Measurements from ENCODE around the gene ATOX1. TPM values are rescaled to one million over a fixed set of nuclear protein-coding genes. Genes with fewer than 3 reads are reported as not detected.

Gene ATOX1
- total and polyA plus RNA-seq, 2 donors (not counting 1 experiment from before 2014, with no cell fraction given): 37.3 to 43.6 TPM

GRCh38 chr5:151718153-151718552 lies 40.3 kb downstream of the ATOX1 start:
- no peaks in the 10 kb centered on the region for H3K9me3 ChIP-seq (ENCODE audit: control extremely low read depth in 1 of 3, control insufficient read depth in 2 of 3, insufficient read depth in 1 of 3, low read length in 2 of 3)
- CTCF ChIA-PET: interaction anchor here (4.4 kb wide), 1 partner anchor 22 kb away, joined by 29 read pairs; no protein-coding TSS in a partner anchor
- ATAC-seq (ENCODE audit: low read depth) (no peak), DNase-seq (no peak)
- H4K20me1 ChIP-seq (ENCODE audit: control insufficient read depth, insufficient read depth, low read length, poor library complexity, severe bottlenecking): no peaks in the 10 kb centered on the region
- H3K4me3 ChIP-seq (ENCODE audit: control extremely low read depth in 1 of 5, extremely low read depth in 1 of 5, insufficient read depth in 1 of 5, low read depth in 2 of 5, low read length in 4 of 5): no peak overlapping the region
- no peaks in the 10 kb centered on the region for H3K36me3 ChIP-seq (replicated peaks in 1 of 2; ENCODE audit: control extremely low read depth in 1 of 2, control insufficient read depth in 1 of 2, extremely low read depth in 1 of 2, insufficient read depth in 2 of 2, low read length in 1 of 2)
- POLR2A ChIA-PET: no interaction called here
- Mint-ChIP-seq H3K27me3 (peaks cover 3% of the 10 kb centered on the region), H3K4me1 (peaks cover 33% of the 10 kb centered on the region), H3K27ac (no peak overlapping the region), H3K4me3 (no peak overlapping the region), H3K9me3 (ENCODE audit: insufficient read depth) (no peaks in the 10 kb centered on the region)
- intact Hi-C loops (cut with micrococcal nuclease): no loop called here
- H3K4me1 ChIP-seq (ENCODE audit: control insufficient read depth in 2 of 2, insufficient read depth in 2 of 2, low read length in 2 of 2): peaks cover 27% of the 10 kb centered on the region in 2 donors
- no peak overlapping the region for H3K27ac ChIP-seq (ENCODE audit: low read length in 2 of 2)
- TF ChIP-seq EZH2 (IDR thresholded peaks at IDR 0.05; ENCODE audit: borderline replicate concordance, insufficient read depth, low read depth, low read length, poor library complexity, severe bottlenecking): no peak
- H3K79me2 ChIP-seq (ENCODE audit: control insufficient read depth, insufficient read depth, low read length): no peaks in the 10 kb centered on the region
- no peak overlapping the region for H3K4me2 ChIP-seq (replicated peaks; ENCODE audit: low read depth, low read length, poor library complexity, severe bottlenecking)
- no peak overlapping the region for H2AFZ ChIP-seq (ENCODE audit: insufficient read depth, low read depth, low read length, poor library complexity, severe bottlenecking)
- 100% methylated on average over 1 of the region's 2 CpGs for WGBS (ENCODE audit: insufficient coverage)
- H3K27me3 ChIP-seq (replicated peaks in 1 of 4; ENCODE audit: control extremely low read depth in 1 of 4, control insufficient read depth in 3 of 4, insufficient read depth in 4 of 4, low read length in 3 of 4): no peaks in the 10 kb centered on the region
- H3K9ac ChIP-seq (ENCODE audit: low read length): no peak overlapping the region

GRCh38 chr5:151717416-151717815 lies 41.0 kb downstream of the ATOX1 start:
- no peak for DNase-seq
- Mint-ChIP-seq H3K27me3 (peaks cover 8% of the 10 kb centered on the region), H3K4me1 (peaks cover 26% of the 10 kb centered on the region), H3K9me3 (ENCODE audit: insufficient read depth) (no peaks in the 10 kb centered on the region), H3K4me3 (no peak overlapping the region), H3K27ac (no peak overlapping the region)
- Histone ChIP-seq H3K9me3 (ENCODE audit: control extremely low read depth in 1 of 3, control insufficient read depth in 2 of 3, insufficient read depth in 1 of 3, low read length in 2 of 3) (no peaks in the 10 kb centered on the region), H4K20me1 (ENCODE audit: control insufficient read depth, insufficient read depth, low read length, poor library complexity, severe bottlenecking) (no peaks in the 10 kb centered on the region), H3K4me3 (ENCODE audit: control extremely low read depth in 1 of 5, extremely low read depth in 1 of 5, insufficient read depth in 1 of 5, low read depth in 2 of 5, low read length in 4 of 5) (no peak overlapping the region), H3K9ac (ENCODE audit: low read length) (no peak overlapping the region), H3K4me1 (ENCODE audit: control insufficient read depth in 2 of 2, insufficient read depth in 2 of 2, low read length in 2 of 2) (peaks cover 23 to 26% of the 10 kb centered on the region in 2 donors), H3K36me3 (replicated peaks in 1 of 2; ENCODE audit: control extremely low read depth in 1 of 2, control insufficient read depth in 1 of 2, extremely low read depth in 1 of 2, insufficient read depth in 2 of 2, low read length in 1 of 2) (no peaks in the 10 kb centered on the region), H2AFZ (ENCODE audit: insufficient read depth, low read depth, low read length, poor library complexity, severe bottlenecking) (no peak overlapping the region), H3K27me3 (replicated peaks in 1 of 4; ENCODE audit: control extremely low read depth in 1 of 4, control insufficient read depth in 3 of 4, insufficient read depth in 4 of 4, low read length in 3 of 4) (no peaks in the 10 kb centered on the region), H3K4me2 (replicated peaks; ENCODE audit: low read depth, low read length, poor library complexity, severe bottlenecking) (no peak overlapping the region), H3K79me2 (ENCODE audit: control insufficient read depth, insufficient read depth, low read length) (no peaks in the 10 kb centered on the region), H3K27ac (ENCODE audit: low read length in 2 of 2) (no peak overlapping the region)
- POLR2A ChIA-PET: no interaction called here
- TF ChIP-seq CTCF (IDR thresholded peaks at IDR 0.05) (no peak), EZH2 (IDR thresholded peaks at IDR 0.05; ENCODE audit: borderline replicate concordance, insufficient read depth, low read depth, low read length, poor library complexity, severe bottlenecking) (no peak)
- intact Hi-C loops (cut with micrococcal nuclease): no loop called here
- CTCF ChIA-PET: interaction anchor here (0.7 kb wide), 1 partner anchor 59 kb away, joined by 4 read pairs; no protein-coding TSS in a partner anchor
- 100% methylated on average over 2 of the region's 3 CpGs for WGBS (ENCODE audit: insufficient coverage)
- ATAC-seq (ENCODE audit: low read depth): no peak

Measured in B cell (primary cell).